Left colon (tissue), 2 donors: ENCODE measurements around the gene COL17A1. TPM values are rescaled to one million over a fixed set of nuclear protein-coding genes. Genes with fewer than 3 reads are reported as not detected.

Experiments
- ATAC-seq: fragments of 200-7000 bp; cut with Tn5 transposase; one replicate; pipeline ENCODE4 v1.9.1; 2020; ENCODE audit warnings: mild to moderate bottlenecking, moderate library complexity
- DNase-seq, 2 donors: peaks; one replicate each; pipeline ENCODE4 v3.0.0-alpha.2; 2020
- intact Hi-C, 2 donors: fragments of 100-400 bp; cut with DNase I in 1 of 2; cut with micrococcal nuclease in 1 of 2; formaldehyde crosslinking; loops; one replicate each; pipeline versions ENCODE4 v1.11.2 to v1.14.0; 2022; cut with DNase I, micrococcal nuclease
- total RNA-seq, 2 donors: library from RNA; stranded (reverse); fragmentation: NEBNext Ultra II Directional; extraction: Animal tissue kit (Norgen Biotek cat#: 25700); gene quantifications; one replicate each; pipeline ENCODE4 v1.2.1, GENCODE V29; 2021
- donor health status: DM: no; HTN: no; CAD: no.
- donor health status: DM: yes; HTN: yes; CAD: no.

The COL17A1 gene
- total RNA-seq, 2 donors from 2014 or later: 159 to 328 TPM

GRCh38 chr10:104061196-104061595 is 24.5 kb downstream of the COL17A1 start:
- DNase-seq (no peak), ATAC-seq (no peak)
- intact Hi-C loops: no loop called here

DNA sequence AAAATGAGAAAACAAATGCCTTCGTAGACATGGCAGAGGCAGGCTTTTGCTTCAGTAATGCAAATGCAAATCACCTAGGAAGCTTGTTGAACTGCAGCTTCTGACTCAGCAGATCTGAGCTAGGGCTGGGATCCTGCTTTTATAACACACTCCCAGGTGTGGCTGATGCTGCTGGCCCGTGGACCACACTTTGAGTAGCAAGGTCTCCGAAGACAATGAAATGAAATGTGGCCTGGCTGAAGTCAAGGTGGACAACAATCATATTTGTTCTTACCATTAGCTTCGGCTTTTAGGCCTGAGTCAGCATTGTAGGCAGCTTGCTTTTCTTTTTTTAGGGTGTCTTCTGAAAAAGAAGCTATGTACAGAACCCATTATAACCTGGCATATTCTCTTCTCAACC is 26.3 kb downstream of the COL17A1 start:
- intact Hi-C loops: no loop called here
- ATAC-seq (peak; percentile 28), DNase-seq (no peak)

DNA sequence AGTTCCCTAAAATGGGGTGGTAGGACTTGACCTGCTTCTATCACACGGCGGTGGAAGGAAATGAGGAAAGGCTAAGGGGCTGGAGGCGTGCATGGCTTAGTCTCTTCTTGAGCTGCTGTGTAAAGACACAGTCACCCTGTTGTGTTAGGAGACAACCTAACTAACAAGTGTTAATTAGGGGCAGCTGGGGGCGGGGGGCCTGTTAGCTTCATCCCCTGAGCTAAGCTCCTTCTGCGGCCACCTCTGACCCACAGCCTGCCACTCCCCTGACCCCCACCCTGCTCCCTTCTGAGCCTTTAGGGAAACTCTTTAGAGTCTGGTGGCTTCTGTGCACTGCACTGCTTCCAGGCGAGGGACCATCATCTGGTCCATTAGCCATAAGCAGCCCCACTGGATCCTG is 28.0 kb downstream of the COL17A1 start:
- DNase-seq (no peak), ATAC-seq (no peak)
- intact Hi-C loops: no loop called here

DNA sequence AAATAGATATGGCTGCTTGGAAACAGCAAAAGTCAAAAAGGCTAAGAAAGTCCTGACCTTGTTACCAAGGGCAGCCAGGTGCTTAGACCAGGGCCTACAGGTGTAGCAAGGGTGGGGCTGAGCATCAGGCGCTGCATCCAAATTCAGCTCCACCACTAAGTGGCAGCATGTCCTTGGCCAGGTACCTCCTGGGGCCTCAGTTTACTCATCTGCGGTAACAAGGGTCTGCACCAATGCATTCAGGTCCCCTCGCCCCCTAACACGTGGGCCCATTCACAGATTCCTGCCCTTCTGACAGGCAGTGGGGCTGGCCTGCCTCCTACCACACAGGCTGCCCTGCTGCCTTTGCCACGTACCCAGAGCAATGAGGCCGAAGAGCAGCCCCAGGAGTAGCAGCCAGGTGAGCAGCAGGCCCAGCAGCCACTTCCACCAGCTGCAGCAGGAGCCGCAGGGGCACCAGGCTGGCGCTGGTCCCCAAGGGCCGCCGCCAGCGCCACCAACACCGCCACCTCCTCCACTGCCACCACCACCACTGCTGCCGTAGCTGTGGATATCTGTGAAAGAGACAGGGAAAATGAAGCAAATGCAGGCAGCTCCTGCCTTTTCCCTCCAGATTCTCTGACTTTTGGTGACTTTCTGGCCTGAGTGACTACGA is 28.9 kb downstream of the COL17A1 start:
- intact Hi-C loops: no loop called here
- DNase-seq (no peak), ATAC-seq (no peak)

DNA sequence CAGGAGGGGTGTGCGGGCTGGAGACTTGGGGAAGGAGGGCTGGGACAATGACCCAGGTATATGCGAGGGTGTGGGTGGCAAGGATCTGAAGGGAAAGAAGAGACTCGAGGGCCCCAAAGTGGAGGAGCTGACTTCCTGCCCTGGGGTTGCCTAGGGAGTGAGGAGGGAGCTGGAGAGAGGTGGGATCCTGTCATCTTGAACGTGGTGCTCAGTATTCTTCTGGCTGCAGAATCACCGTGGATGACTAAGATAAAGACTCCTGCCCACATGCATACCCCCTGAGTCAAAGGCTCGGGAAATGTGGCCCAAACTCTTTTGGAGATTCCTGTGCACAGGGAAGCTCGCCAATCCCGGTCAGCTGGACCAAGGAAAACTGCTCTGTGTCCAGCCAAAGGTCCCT is 31.2 kb downstream of the COL17A1 start:
- DNase-seq (no peak), ATAC-seq (no peak)
- intact Hi-C loops: no loop called here

DNA sequence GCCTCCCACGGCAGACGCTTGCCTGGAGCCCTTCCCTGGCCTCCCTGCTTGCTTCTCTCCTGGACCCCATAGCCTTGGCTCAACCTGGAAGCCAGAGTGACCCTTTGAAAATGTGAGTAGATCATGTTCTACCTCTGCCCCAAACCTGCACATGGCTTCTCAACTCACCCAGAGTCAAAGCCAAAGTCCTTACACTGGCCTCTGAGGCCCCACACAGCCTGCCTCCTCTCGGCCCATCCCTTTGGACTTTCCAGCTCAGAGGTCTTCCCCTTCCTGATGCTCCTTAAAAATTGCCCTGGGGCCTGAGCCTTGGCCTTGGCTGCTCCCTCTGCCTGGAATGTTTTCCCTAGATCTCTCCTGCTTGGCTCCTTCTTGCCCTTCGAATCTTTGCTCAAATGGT is 32.5 kb downstream of the COL17A1 start:
- DNase-seq (no peak), ATAC-seq (peak; percentile 21)
- intact Hi-C loops: no loop called here

GRCh38 chr10:104052431-104052830 is 33.2 kb downstream of the COL17A1 start:
- intact Hi-C loops: no loop called here
- DNase-seq: peak; percentile 83 to 91

GRCh38 chr10:104049504-104050250 is 36.0 kb downstream of the COL17A1 start:
- no peak for DNase-seq
- peak; percentile 50 for ATAC-seq
- intact Hi-C loops: loop anchor here in 1 of 2 donors (5.0 kb wide), 1 partner anchor 153 kb away; no protein-coding TSS in a partner anchor

More at GRCh38 chr10:104052431-104052830, 33.2 kb downstream of the COL17A1 start:
- peak; percentile 88 for ATAC-seq

DNA sequence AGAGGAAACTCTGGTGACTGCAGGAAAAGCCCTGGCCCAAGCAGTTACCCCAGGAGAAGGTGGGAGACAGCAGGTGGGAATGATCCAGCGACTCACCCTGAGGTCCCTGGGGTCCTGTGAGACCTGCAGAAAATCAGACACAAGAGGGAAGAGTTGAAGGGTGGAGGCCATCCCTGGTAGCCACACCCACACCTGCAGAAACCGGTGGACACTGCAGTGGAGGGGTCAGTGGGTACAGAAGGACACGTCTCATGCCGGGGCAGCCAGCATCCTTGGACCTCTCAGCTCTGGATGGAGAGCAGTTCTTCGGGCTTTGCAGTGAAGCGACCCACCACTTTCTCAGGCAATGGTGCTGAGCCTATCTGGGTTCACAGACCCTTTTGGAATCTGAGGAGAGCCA is 39.0 kb downstream of the COL17A1 start:
- no peak for DNase-seq
- intact Hi-C loops: loop anchor here in 1 of 2 donors (5.0 kb wide), 1 partner anchor 156 kb away; no protein-coding TSS in a partner anchor
- ATAC-seq: no peak

DNA sequence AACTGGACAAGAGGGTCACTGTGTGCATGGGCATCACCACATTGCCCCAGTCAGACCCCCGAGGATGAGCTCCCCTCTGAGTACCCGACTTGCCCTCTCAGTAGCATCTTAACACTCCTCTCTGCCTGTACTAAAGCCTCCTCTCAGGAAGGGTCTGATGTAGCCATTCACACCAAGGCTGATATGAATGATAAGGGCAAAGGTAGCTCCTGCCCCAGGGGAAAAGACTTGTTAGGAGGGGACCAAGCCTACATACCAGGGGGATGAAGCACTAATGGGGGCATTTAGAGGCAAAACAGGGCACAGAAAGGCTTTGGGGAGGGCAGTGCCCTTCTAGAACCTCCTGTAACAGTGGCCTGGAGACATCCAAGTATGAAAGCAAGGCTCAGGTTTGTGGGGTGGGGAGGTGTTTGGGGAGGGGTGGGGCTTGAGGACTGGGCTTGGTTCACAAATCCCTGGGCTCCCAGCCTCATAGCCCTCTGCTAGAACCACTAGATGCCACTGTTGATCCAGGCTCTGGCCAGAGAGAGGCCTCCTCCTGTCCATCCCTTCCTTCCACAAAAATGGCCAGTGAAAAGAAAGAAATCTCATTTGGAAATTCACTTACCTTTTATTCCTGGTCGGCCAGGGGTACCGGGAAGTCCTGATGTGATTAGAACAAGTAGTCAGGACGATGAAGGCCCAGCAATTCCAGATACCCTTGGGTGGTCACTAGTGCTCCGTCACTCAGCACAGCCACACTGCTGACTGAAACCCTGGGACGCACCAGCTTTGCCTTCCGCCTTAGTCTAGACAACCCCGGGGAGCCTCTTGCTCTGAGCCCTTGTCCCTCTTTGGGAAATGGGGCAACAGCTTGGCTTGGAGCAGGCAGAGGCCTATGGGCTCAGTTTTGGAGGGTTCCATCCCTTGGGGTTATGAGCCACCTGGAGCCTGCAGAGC is 40.3 kb downstream of the COL17A1 start:
- peak; percentile 63 for ATAC-seq
- DNase-seq: peak in 1 of 2 donors; percentile 38
- intact Hi-C loops: loop anchor here in 1 of 2 donors (5.0 kb wide), 1 partner anchor 157 kb away; no protein-coding TSS in a partner anchor

GRCh38 chr10:104043854-104044253 is 41.8 kb downstream of the COL17A1 start:
- ATAC-seq (no peak), DNase-seq (no peak)
- intact Hi-C loops: no loop called here

- intact Hi-C loops: no loop called here
- DNase-seq (no peak), ATAC-seq (no peak)
Observed at GRCh38 chr10:104043185-104043830, 42.4 kb downstream of the COL17A1 start.

DNA sequence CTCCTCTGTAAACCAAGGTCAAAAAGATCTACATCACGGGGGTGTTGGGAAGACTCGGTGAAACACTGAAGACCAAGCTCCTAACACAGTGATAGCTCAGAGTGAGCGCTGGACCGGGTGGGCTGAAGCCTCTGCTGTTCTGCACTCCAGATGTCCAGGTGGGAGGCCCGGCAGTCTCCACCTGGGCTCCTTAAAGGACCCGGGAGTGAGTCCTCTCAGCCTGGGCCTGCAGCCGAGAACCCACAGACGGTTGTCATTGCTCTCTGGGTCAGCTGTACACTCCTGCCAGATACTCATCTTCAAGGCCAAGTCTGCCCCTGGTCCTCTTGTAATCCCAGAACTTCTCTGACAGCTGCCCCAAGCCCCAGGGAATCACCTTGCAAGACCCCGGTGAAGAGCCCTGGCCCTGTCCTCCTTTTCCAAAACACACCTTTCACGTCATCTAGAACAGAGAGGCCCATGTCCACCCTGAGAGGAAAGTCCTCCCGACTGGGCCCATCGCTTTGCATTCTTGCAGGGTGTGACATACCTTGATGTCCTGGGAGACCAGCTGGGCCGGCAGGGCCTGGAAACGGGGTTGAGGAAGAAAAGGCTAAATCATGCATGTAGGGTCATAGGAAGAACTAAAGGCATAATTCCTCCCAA is 43.7 kb downstream of the COL17A1 start:
- intact Hi-C loops: no loop called here
- DNase-seq: no peak
- ATAC-seq: no peak

- DNase-seq (no peak), ATAC-seq (no peak)
- intact Hi-C loops: no loop called here
Observed at GRCh38 chr10:104040862-104041789, 44.6 kb downstream of the COL17A1 start.

DNA sequence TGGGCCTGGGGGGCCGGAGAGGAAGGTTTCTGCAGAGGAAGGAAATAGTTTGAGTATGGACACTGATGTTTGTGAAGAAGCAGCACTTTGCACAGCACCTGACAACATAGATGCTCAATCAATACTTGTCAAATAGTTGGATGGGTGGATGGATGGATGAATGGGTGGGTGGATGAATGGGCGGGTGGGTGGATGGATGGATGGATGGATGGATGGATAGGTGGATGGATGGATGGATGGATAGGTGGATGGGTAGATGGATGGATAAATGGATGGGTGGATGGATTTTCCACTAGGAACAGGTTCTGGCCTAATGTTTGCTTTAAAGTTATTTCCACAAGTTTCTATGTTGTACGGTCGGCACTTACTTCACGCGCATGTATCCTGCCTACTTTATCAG is 45.3 kb downstream of the COL17A1 start:
- DNase-seq (no peak), ATAC-seq (no peak)
- intact Hi-C loops: no loop called here

- ATAC-seq: no peak
- no peak for DNase-seq
- intact Hi-C loops: no loop called here
Observed at GRCh38 chr10:104038958-104039752, 46.5 kb downstream of the COL17A1 start.
